HG03469 (cell line): ENCODE data around the gene HHIP.

ENCODE experiments used
- ATAC-seq: cut with Tn5 transposase; IDR thresholded peaks from one replicate; pipeline ENCODE4 v1.9.1; 2021; ENCODE audit warnings: mild to moderate bottlenecking, moderate library complexity, moderate number of reproducible peaks; ENCODE audit not compliant: unreplicated experiment

HHIP gene

GRCh38 chr4:144703494-144703893 lies 57.5 kb downstream of the HHIP start:
- no peak for ATAC-seq

- ATAC-seq = no peak
These were observed 59.9 kb downstream of the HHIP start for GRCh38 chr4:144705601-144706590.

- ATAC-seq = no peak
These were observed 63.2 kb downstream of the HHIP start for GRCh38 chr4:144709159-144709558.

- no peak for ATAC-seq
These were observed 64.0 kb downstream of the HHIP start for GRCh38 chr4:144709793-144710525.

- no peak for ATAC-seq
These were observed 64.6 kb downstream of the HHIP start for GRCh38 chr4:144710526-144710912.

GRCh38 chr4:144711700-144712456 lies 65.9 kb downstream of the HHIP start:
- no peak for ATAC-seq

- ATAC-seq = no peak
These were observed 66.8 kb downstream of the HHIP start for GRCh38 chr4:144712775-144713174.

GRCh38 chr4:144714166-144714565 lies 68.2 kb downstream of the HHIP start:
- ATAC-seq = no peak

- peak; percentile 58 for ATAC-seq
These were observed 69.3 kb downstream of the HHIP start for GRCh38 chr4:144715230-144715629.

- no peak for ATAC-seq
These were observed 70.8 kb downstream of the HHIP start for GRCh38 chr4:144716778-144717177.

- ATAC-seq = no peak
These were observed 73.1 kb downstream of the HHIP start for GRCh38 chr4:144718958-144719512.

GRCh38 chr4:144720491-144720890 lies 74.5 kb downstream of the HHIP start:
- ATAC-seq = no peak

GRCh38 chr4:144721994-144722393 lies 76.0 kb downstream of the HHIP start:
- ATAC-seq = no peak

GRCh38 chr4:144723471-144723870 lies 77.5 kb downstream of the HHIP start:
- no peak for ATAC-seq

- no peak for ATAC-seq
These were observed 83.2 kb downstream of the HHIP start for GRCh38 chr4:144729175-144729574.

- no peak for ATAC-seq
These were observed 86.8 kb downstream of the HHIP start for GRCh38 chr4:144732584-144733428.

- no peak for ATAC-seq
These were observed 87.6 kb downstream of the HHIP start for GRCh38 chr4:144733566-144733965.

GRCh38 chr4:144734522-144734921 lies 88.6 kb downstream of the HHIP start:
- ATAC-seq = no peak

GRCh38 chr4:144738649-144739048 lies 92.7 kb downstream of the HHIP start:
- no peak for ATAC-seq

- ATAC-seq = no peak
These were observed 93.6 kb downstream of the HHIP start for GRCh38 chr4:144739511-144740033.
